Cardiac fibroblast (primary cell): Measurements from ENCODE around the gene ITLN1.

Source experiments
- DNase-seq, 2 donors: peaks; one replicate each; pipeline versions ENCODE4 v3.0.0 to v3.0.0-alpha.2; 2010; ENCODE audit warnings: low read depth in 2 of 2
- H3K4me3 ChIP-seq, 2 donors: replicated peaks in 1 of 2; 1 replicate in 1 of 2; 2 replicates in 1 of 2; pipeline ENCODE4 v1.5.1; 2011; ENCODE audit warnings: low read depth in 2 of 2, low read length in 2 of 2, mild to moderate bottlenecking in 2 of 2, moderate library complexity in 1 of 2
- TF ChIP-seq, protein P1 (sequence below): IDR thresholded peaks from one replicate; pipeline ENCODE4 v1.5.1; 2011; ENCODE audit warnings: low read depth, mild to moderate bottlenecking, low read length, inconsistent platforms

Gene ITLN1

DNA sequence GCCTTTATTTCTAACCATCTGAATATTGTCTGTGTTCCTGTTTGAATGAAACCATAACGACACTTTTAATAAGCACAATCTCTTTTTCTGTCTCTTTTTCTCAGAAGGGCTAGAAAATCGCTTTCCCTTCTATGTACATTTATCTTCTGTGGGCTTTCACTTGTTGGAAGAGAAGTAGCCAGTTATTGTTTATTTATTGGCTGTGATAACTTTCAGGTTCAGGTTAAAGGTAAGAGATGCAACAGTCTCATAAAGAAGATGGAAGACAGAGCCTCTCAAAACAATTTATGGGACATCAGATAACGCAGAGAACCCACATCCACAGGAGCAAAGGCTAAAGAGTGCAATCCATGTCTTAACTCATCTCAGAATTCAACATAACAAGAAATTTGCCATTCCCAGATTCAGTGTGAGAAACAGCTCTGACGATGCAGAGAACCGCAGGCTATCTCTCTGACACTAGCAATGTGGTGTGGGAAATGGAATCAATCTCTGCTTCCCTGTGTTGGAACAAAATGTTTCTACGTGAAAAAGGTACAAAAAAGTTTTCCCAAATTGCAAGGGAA is 18.2 kb downstream of the ITLN1 start:
- H3K4me3 ChIP-seq, result no peak overlapping the region
- no peak for DNase-seq
- TF ChIP-seq, protein P1, sequence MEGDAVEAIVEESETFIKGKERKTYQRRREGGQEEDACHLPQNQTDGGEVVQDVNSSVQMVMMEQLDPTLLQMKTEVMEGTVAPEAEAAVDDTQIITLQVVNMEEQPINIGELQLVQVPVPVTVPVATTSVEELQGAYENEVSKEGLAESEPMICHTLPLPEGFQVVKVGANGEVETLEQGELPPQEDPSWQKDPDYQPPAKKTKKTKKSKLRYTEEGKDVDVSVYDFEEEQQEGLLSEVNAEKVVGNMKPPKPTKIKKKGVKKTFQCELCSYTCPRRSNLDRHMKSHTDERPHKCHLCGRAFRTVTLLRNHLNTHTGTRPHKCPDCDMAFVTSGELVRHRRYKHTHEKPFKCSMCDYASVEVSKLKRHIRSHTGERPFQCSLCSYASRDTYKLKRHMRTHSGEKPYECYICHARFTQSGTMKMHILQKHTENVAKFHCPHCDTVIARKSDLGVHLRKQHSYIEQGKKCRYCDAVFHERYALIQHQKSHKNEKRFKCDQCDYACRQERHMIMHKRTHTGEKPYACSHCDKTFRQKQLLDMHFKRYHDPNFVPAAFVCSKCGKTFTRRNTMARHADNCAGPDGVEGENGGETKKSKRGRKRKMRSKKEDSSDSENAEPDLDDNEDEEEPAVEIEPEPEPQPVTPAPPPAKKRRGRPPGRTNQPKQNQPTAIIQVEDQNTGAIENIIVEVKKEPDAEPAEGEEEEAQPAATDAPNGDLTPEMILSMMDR, result no peak

DNA sequence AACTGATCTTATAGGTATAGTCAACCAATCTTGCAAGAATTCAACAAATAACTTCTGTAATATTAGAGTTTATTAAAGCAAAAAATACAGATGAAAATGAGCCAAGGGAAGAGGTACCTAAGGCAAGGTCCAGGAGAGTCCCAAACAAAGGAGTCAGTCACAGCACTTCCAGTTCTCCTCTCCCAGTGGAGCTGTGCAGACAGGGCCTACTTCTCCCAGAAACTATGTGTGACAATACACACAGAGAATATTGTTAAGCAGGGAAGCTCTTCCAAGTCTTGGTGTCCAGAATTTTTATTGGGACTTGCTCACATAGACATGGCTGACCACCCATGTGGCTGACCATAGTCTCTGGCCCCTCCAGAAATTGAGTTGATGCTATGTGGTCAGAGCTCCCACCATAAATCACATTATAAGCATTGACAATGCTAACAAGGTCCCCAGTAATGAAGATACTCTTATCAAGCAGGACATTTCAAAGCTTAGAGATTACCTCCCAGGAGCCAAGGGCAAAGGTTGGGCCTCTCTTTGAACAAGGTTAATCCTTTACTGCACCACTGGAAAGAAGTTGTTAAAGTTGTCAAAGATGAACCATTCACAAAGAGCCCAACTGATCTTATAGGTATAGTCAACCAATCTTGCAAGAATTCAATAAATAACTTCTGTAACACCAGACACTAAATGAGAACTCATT is 18.8 kb downstream of the ITLN1 start:
- DNase-seq, result no peak
- TF ChIP-seq, protein P1, result no peak
- H3K4me3 ChIP-seq, result no peak overlapping the region

GRCh38 chr1:160865337-160865736 is 19.6 kb downstream of the ITLN1 start:
- TF ChIP-seq, protein P1, result no peak
- H3K4me3 ChIP-seq, result no peak overlapping the region
- DNase-seq, result no peak

GRCh38 chr1:160864173-160864572 is 20.8 kb downstream of the ITLN1 start:
- TF ChIP-seq, protein P1, result no peak
- no peak for DNase-seq
- H3K4me3 ChIP-seq, result no peak overlapping the region

DNA sequence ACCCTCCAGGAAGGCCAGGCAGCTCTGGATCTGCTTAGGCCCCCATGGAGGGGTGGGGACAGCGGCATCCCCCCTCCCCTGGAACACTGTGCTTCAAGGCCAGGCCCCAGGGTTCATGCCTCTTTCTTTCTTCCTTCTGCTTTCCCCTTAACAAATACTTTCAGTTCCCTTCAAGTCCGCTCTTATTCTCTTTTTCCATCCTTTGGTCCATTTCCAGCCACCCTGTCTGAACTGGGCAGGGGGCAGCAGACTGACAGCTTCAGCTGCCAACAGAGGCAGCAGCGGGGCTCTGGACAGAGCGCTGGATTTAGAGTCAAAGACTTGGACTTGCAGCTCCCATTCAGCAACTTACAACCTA is 21.2 kb downstream of the ITLN1 start:
- no peak overlapping the region for H3K4me3 ChIP-seq
- TF ChIP-seq, protein P1, result no peak
- DNase-seq, result no peak

DNA sequence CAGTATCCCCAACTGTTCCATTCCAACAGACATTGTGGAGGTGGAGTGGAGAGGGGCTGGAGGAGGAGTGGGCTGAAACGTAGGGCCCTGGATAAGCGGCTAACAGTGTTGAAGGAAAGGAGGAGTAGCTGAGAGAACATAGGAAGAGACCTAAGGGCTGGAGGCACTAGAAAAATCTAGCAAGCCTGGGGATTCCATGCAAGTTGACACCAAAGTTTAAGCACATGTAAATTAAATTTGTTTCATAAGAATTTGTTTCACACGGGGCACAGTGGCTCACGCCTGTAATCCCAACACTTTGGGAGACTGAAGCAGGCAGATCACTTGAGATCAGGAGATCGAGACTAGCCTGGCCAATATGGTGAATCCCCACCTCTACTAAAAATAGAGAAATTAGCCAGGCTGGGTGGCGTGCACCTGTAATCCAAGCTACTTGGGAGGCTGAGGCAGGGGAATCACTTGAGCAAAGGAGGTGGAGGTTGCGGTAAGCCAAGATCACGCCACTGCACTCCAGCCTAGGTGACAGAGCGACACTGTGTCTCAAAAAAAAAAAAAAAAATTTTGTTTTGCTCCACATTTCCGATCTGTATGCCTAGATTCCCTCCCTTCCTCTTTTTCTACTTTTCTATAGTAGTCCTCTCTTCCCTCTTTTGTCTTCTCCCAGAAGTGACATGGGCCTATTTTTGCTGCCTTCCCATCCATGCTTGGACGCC is 21.8 kb downstream of the ITLN1 start:
- no peak for DNase-seq
- H3K4me3 ChIP-seq, result no peak overlapping the region
- TF ChIP-seq, protein P1, result no peak
